ENCODE results near the gene CPT1B. TPM values are rescaled to one million over a fixed set of nuclear protein-coding genes. Genes with fewer than 3 reads are reported as not detected.

The CPT1B gene
- total RNA-seq, 1 donor from 2014 or later, result 81.2 TPM

- no peak for TF ChIP-seq CTCF (conservative IDR thresholded peaks at IDR 0.05)
- no peaks in the 10 kb centered on the region for H3K4me1 Mint-ChIP-seq
- no peaks in the 10 kb centered on the region for H3K27me3 Mint-ChIP-seq (ENCODE audit: low read depth)
- H3K4me3 Mint-ChIP-seq, result no peak overlapping the region
- H3K36me3 Mint-ChIP-seq (ENCODE audit: low read depth), result peaks cover 2% of the 10 kb centered on the region
- H3K27ac Mint-ChIP-seq (ENCODE audit: unreplicated experiment), result no peak overlapping the region
- DNase-seq (ENCODE audit: low read depth, low spot score), result no peak
- H3K9me3 Mint-ChIP-seq, result no peaks in the 10 kb centered on the region
These were observed 6.7 kb downstream of the CPT1B start for GRCh38 chr22:50571264-50572175.

GRCh38 chr22:50570861-50571260 lies 7.4 kb downstream of the CPT1B start:
- Mint-ChIP-seq H3K27ac (ENCODE audit: unreplicated experiment) (no peak overlapping the region), H3K27me3 (ENCODE audit: low read depth) (no peaks in the 10 kb centered on the region), H3K4me1 (no peaks in the 10 kb centered on the region), H3K9me3 (no peaks in the 10 kb centered on the region), H3K36me3 (ENCODE audit: low read depth) (peaks cover 2% of the 10 kb centered on the region), H3K4me3 (no peak overlapping the region)
- no peak for TF ChIP-seq CTCF (conservative IDR thresholded peaks at IDR 0.05)
- no peak for DNase-seq (ENCODE audit: low read depth, low spot score)

GRCh38 chr22:50569896-50570535 lies 8.2 kb downstream of the CPT1B start:
- Mint-ChIP-seq H3K27me3 (ENCODE audit: low read depth) (no peaks in the 10 kb centered on the region), H3K36me3 (ENCODE audit: low read depth) (peaks cover 2% of the 10 kb centered on the region), H3K9me3 (no peaks in the 10 kb centered on the region), H3K4me3 (no peak overlapping the region), H3K27ac (ENCODE audit: unreplicated experiment) (no peak overlapping the region), H3K4me1 (no peaks in the 10 kb centered on the region)
- no peak for DNase-seq (ENCODE audit: low read depth, low spot score)
- TF ChIP-seq CTCF (conservative IDR thresholded peaks at IDR 0.05), result no peak

GRCh38 chr22:50569041-50569459 lies 9.2 kb downstream of the CPT1B start:
- no peak overlapping the region for H3K4me3 Mint-ChIP-seq
- H3K4me1 Mint-ChIP-seq, result no peaks in the 10 kb centered on the region
- H3K27me3 Mint-ChIP-seq (ENCODE audit: low read depth), result peaks cover 5% of the 10 kb centered on the region
- H3K9me3 Mint-ChIP-seq, result no peaks in the 10 kb centered on the region
- no peak overlapping the region for H3K27ac Mint-ChIP-seq (ENCODE audit: unreplicated experiment)
- DNase-seq (ENCODE audit: low read depth, low spot score), result no peak
- peaks cover 2% of the 10 kb centered on the region for H3K36me3 Mint-ChIP-seq (ENCODE audit: low read depth)
- TF ChIP-seq CTCF (conservative IDR thresholded peaks at IDR 0.05), result no peak

GRCh38 chr22:50568626-50569025 lies 9.6 kb downstream of the CPT1B start:
- TF ChIP-seq CTCF (conservative IDR thresholded peaks at IDR 0.05), result no peak
- Mint-ChIP-seq H3K27ac (ENCODE audit: unreplicated experiment) (no peak overlapping the region), H3K4me1 (peaks cover 3% of the 10 kb centered on the region), H3K4me3 (no peak overlapping the region), H3K36me3 (ENCODE audit: low read depth) (peaks cover 2% of the 10 kb centered on the region), H3K27me3 (ENCODE audit: low read depth) (peaks cover 7% of the 10 kb centered on the region), H3K9me3 (no peaks in the 10 kb centered on the region)
- DNase-seq (ENCODE audit: low read depth, low spot score), result no peak
